Measurements from ENCODE around the gene PTGDR.

- TF ChIP-seq TAF1 (IDR thresholded peaks at IDR 0.05; ENCODE audit: borderline replicate concordance, low read depth, low read length) (no peak), POLR2A (IDR thresholded peaks at IDR 0.05; ENCODE audit: low read depth, low read length) (no peak), POLR2AphosphoS5 (IDR thresholded peaks at IDR 0.05; ENCODE audit: low read depth, low read length) (no peak)
Measured at GRCh38 chr14:52220924-52221811, 46.3 kb upstream of the PTGDR start.

Measured in GM12892 (cell line).